C4-2B (cell line): ENCODE measurements around the gene XAB2.

ENCODE experiments used
- ZFX ChIP-seq: fragments of 450-650 bp; IDR thresholded peaks from 2 replicates; pipeline ENCODE4 v1.6.1; 2017
- TF ChIP-seq, protein P1 (sequence below): fragments of 450-650 bp; conservative IDR thresholded peaks from 2 replicates; pipeline ENCODE4 v1.5.1; 2017; ENCODE audit warnings: mild to moderate bottlenecking

DNA sequence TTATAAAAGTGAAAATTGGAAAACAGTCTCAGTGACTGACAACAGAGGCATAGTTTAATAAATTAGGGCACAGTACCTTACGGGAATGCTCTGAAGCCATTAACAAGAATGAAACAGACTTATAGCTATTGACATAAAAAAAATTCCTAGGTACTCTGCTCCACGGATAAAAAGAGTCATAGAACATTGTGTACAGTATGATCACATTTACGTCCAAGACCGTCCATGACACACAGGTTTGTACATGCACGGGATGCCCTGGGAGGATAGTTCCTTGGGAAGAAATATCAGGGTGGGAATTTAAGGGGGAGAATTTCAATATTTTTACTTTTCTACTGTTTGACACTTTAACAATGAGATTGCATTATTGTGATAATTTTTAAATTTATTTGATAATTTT, 58.6 kb downstream of the XAB2 start:
- TF ChIP-seq, protein P1, sequence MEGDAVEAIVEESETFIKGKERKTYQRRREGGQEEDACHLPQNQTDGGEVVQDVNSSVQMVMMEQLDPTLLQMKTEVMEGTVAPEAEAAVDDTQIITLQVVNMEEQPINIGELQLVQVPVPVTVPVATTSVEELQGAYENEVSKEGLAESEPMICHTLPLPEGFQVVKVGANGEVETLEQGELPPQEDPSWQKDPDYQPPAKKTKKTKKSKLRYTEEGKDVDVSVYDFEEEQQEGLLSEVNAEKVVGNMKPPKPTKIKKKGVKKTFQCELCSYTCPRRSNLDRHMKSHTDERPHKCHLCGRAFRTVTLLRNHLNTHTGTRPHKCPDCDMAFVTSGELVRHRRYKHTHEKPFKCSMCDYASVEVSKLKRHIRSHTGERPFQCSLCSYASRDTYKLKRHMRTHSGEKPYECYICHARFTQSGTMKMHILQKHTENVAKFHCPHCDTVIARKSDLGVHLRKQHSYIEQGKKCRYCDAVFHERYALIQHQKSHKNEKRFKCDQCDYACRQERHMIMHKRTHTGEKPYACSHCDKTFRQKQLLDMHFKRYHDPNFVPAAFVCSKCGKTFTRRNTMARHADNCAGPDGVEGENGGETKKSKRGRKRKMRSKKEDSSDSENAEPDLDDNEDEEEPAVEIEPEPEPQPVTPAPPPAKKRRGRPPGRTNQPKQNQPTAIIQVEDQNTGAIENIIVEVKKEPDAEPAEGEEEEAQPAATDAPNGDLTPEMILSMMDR: no peak
- TF ChIP-seq ZFX: no peak
